GM12878 (cell line): ENCODE measurements around the gene ANO10. TPM values are rescaled to one million over a fixed set of nuclear protein-coding genes. Genes with fewer than 3 reads are reported as not detected.

Source experiments
- ATAC-seq: fragments of 200-7000 bp; cut with Tn5 transposase; 3 replicates; pipeline ENCODE4 v1.9.1; 2020; ENCODE audit warnings: mild to moderate bottlenecking, moderate library complexity
- BruUV-seq: library from RNA; stranded (reverse); fragments of 400-500 nt; replicated peaks from 2 replicates; lab custom pipeline; 2021; lab: Mats Ljungman, UMichigan
- CTCF ChIA-PET: fragments of 300-600 bp; sonication (Branson Sonifier 250); formaldehyde crosslinking; extraction: SDS; loops from one replicate; lab custom pipeline; 2021; ENCODE audit warnings: inconsistent platforms; lab: Yijun Ruan, JAX
- POLR2A ChIA-PET: fragments of 350-600 bp; formaldehyde crosslinking; extraction: SDS; loops from one replicate; lab custom pipeline; 2021; ENCODE audit warnings: inconsistent platforms; lab: Charles Lee
- RAD21 ChIA-PET: fragments of 300-600 bp; sonication (Branson Sonifier 250); formaldehyde crosslinking; loops from one replicate; lab custom pipeline; 2023; ENCODE audit warnings: antibody characterized with exemption; ENCODE audit not compliant: unreplicated experiment; lab: Charles Lee
- SMC1A ChIA-PET: fragments of 300-600 bp; sonication (Branson Sonifier 250); formaldehyde crosslinking; loops from one replicate; lab custom pipeline; 2023; ENCODE audit not compliant: unreplicated experiment, uncharacterized antibody; lab: Charles Lee
- DNase-seq: peaks from one replicate; pipeline ENCODE4 v3.0.0-alpha.2; 2011; ENCODE audit warnings: low read depth, low spot score
- FAIRE-seq: peaks from 3 replicates; lab custom pipeline; 2011; peaks lifted over from hg19 to GRCh38; lab: Jason Lieb, UNC
- H2AFZ ChIP-seq: 2 replicates; pipeline ENCODE4 v1.6.0; 2011; ENCODE audit warnings: low read depth, low read length, control low read depth; ENCODE audit not compliant: control insufficient read depth
- H3K27ac ChIP-seq: 2 replicates; pipeline ENCODE4 v1.5.1; 2011; ENCODE audit warnings: control low read depth; ENCODE audit not compliant: control insufficient read depth, insufficient read depth
- H3K27me3 ChIP-seq, 2 experiments: replicated peaks in 1 of 2; 2 replicates each; pipeline versions ENCODE4 v1.6.0 to v1.6.1; 2011; ENCODE audit warnings: low read length in 1 of 2; ENCODE audit not compliant: control insufficient read depth in 2 of 2, insufficient read depth in 2 of 2
- H3K36me3 ChIP-seq, 2 experiments: 2 replicates each; pipeline ENCODE4 v1.5.1; 2011; ENCODE audit warnings: low read length in 1 of 2; ENCODE audit not compliant: control insufficient read depth in 2 of 2, insufficient read depth in 2 of 2
- H3K4me1 ChIP-seq: 2 replicates; pipeline ENCODE4 v1.6.1; 2011; ENCODE audit warnings: mild to moderate bottlenecking, low read length, moderate library complexity, mixed read lengths; ENCODE audit not compliant: control insufficient read depth, insufficient read depth
- H3K4me2 ChIP-seq: 2 replicates; pipeline ENCODE4 v1.6.0; 2011; ENCODE audit warnings: control low read depth; ENCODE audit not compliant: control insufficient read depth, insufficient read depth
- H3K4me3 ChIP-seq: fragments of 200-600 bp; sonication (generic); 2 replicates; pipeline ENCODE4 v1.5.1; 2016
- H3K79me2 ChIP-seq: 2 replicates; pipeline ENCODE4 v1.6.0; 2011; ENCODE audit warnings: low read length; ENCODE audit not compliant: control insufficient read depth, insufficient read depth
- H3K9ac ChIP-seq: 2 replicates; pipeline ENCODE4 v1.8.0; 2011; ENCODE audit warnings: low read length, control low read depth, mixed read lengths; ENCODE audit not compliant: control insufficient read depth, insufficient read depth
- H3K9me3 ChIP-seq: replicated peaks from 3 replicates; pipeline ENCODE4 v1.5.1; 2011; ENCODE audit warnings: mild to moderate bottlenecking, low read length; ENCODE audit not compliant: control insufficient read depth, insufficient read depth
- H4K20me1 ChIP-seq: 2 replicates; pipeline ENCODE4 v1.6.0; 2011; ENCODE audit not compliant: control insufficient read depth, insufficient read depth
- IKZF2 ChIP-seq, 2 experiments: fragments of 450-650 bp; IDR thresholded peaks; 2 replicates each; pipeline ENCODE4 v1.6.1; 2017; ENCODE audit warnings: mild to moderate bottlenecking in 2 of 2, moderate library complexity in 2 of 2
- IRF5 ChIP-seq: fragments of 450-650 bp; IDR thresholded peaks from 2 replicates; pipeline ENCODE4 v1.6.1; 2017; ENCODE audit warnings: borderline replicate concordance
- RB1 ChIP-seq: fragments of 450-650 bp; formaldehyde crosslinking; IDR thresholded peaks from 2 replicates; pipeline ENCODE4 v1.6.1; 2017; ENCODE audit warnings: mild to moderate bottlenecking, borderline replicate concordance
- YY1 ChIP-seq: IDR thresholded peaks from 2 replicates; pipeline ENCODE4 v1.6.1; 2011; ENCODE audit warnings: low read depth, mild to moderate bottlenecking, low read length
- WGBS: methylation state at CpG from one replicate; pipeline ENCODE4 v1.1.6; 2016; ENCODE audit warnings: low lambda C conversion rate; ENCODE audit not compliant: insufficient replicate concordance, insufficient coverage; ENCODE audit errors: missing lambda C conversion rate; 5-methylcytosine and 5-hydroxymethylcytosine counted together
- in situ Hi-C: fragments of 300-500 bp; cut with MboI; formaldehyde crosslinking; loops from 9 replicates; pipeline ENCODE4 v1.14.3; 2018; ENCODE audit warnings: mixed read lengths
- intact Hi-C: fragments of 100-400 bp; cut with micrococcal nuclease; formaldehyde crosslinking; loops from one replicate; pipeline ENCODE4 v1.14.2; 2022; ENCODE audit not compliant: unreplicated experiment
- polyA plus RNA-seq, 11 experiments: library from polyadenylated mRNA; depleted of rRNA in 4 of 11; unstranded in 6 of 11; stranded (reverse) in 5 of 11; fragments of >200 nt; fragmentation: Nextera tagmentation in 4 of 11; fragmentation: Illumina TruSeq in 1 of 11; extraction: Ambion mirVana in 4 of 11; extraction: Trizol in 1 of 11; gene quantifications; 1 replicate in 1 of 11; 2 replicates in 10 of 11; pipeline versions ENCODE4 v1.2.1 to v1.2.3, GENCODE V29; 2011 to 2016; ENCODE audit warnings: inconsistent platforms in 2 of 11, missing spikeins in 2 of 11, low read depth in 1 of 11
- total RNA-seq, 4 experiments: library from RNA; depleted of rRNA in 3 of 4; stranded (reverse); fragments of >200 nt in 3 of 4; fragmentation: Illumina TruSeq in 1 of 4; extraction: Trizol in 1 of 4; gene quantifications; 2 replicates each; pipeline versions ENCODE4 v1.2.1 to v1.2.3, GENCODE V29; 2013 to 2021

The ANO10 gene
- total and polyA plus RNA-seq, 10 of the 15 experiments (the other 5 are each of a cell fraction or from before 2014, with no cell fraction given): 0.29 to 21.9 (median 1.6) TPM

GRCh38 chr3:43418601-43419272 is 203.1 kb downstream of the ANO10 start:
- ATAC-seq: no peak
- RAD21 ChIA-PET: no interaction called here

GRCh38 chr3:43417133-43417532 is 204.7 kb downstream of the ANO10 start:
- RAD21 ChIA-PET: interaction anchor here (0.6 kb wide), 1 partner anchor 186 kb away, joined by 3 read pairs; no protein-coding TSS in a partner anchor
- Histone ChIP-seq H3K9me3 (no peaks in the 10 kb centered on the region; the same call in 2 of the 3 replicates), H3K79me2 (no peaks in the 10 kb centered on the region), H2AFZ (no peak overlapping the region), H3K4me1 (no peaks in the 10 kb centered on the region), H3K27ac (no peak overlapping the region)
- SMC1A ChIA-PET: interaction anchor here (1.4 kb wide), 2 partner anchors 13 to 86 kb away, joined by 3 to 4 read pairs; no protein-coding TSS in a partner anchor
- FAIRE-seq (no peak), DNase-seq (no peak)
- 57% methylated on average over 11 of the region's 11 CpGs for WGBS
- in situ Hi-C loops: no loop called here
- TF ChIP-seq YY1: peak; percentile 40; the same call in 1 of the 2 replicates
- no peak for TF ChIP-seq IKZF2 (IDR thresholded peaks at IDR 0.05)
- TF ChIP-seq, all 136 proteins: peak for 1
- Histone ChIP-seq H3K27me3 (no peaks in the 10 kb centered on the region), H3K4me3 (no peak overlapping the region), H3K9ac (no peak overlapping the region), H3K4me2 (no peak overlapping the region), H3K36me3 (no peaks in the 10 kb centered on the region), H4K20me1 (no peaks in the 10 kb centered on the region)
- no peak for ATAC-seq
- ChIA-PET POLR2A (no interaction called here), CTCF (no interaction called here)
- no TSS peak for BruUV-seq
- intact Hi-C loops: no loop called here

More at GRCh38 chr3:43418601-43419272, 203.1 kb downstream of the ANO10 start:
- Histone ChIP-seq H3K27me3 (no peaks in the 10 kb centered on the region), H3K4me2 (no peak overlapping the region), H3K27ac (no peak overlapping the region), H4K20me1 (no peaks in the 10 kb centered on the region), H3K4me3 (no peak overlapping the region), H3K9me3 (no peaks in the 10 kb centered on the region; the same call in 2 of the 3 replicates), H3K9ac (no peak overlapping the region), H2AFZ (no peak overlapping the region), H3K4me1 (no peaks in the 10 kb centered on the region), H3K79me2 (no peaks in the 10 kb centered on the region), H3K36me3 (no peaks in the 10 kb centered on the region)
- CTCF ChIA-PET: no interaction called here
- FAIRE-seq: no peak
- DNase-seq: no peak
- no peak for TF ChIP-seq IRF5
- TF ChIP-seq RB1: no peak
- in situ Hi-C loops (no loop called here), intact Hi-C loops (no loop called here)
- SMC1A ChIA-PET: interaction anchor here (0.6 to 1.4 kb wide), 2 partner anchors 14 to 258 kb away, joined by 3 to 4 read pairs; no protein-coding TSS in a partner anchor
- 66% methylated on average over 8 of the region's 8 CpGs for WGBS
- BruUV-seq: no TSS peak
- POLR2A ChIA-PET: no interaction called here
